H9 (cell line): ENCODE data around the gene CCDC191. TPM values are rescaled to one million over a fixed set of nuclear protein-coding genes. Genes with fewer than 3 reads are reported as not detected.

Experiments used
- DNase-seq: peaks from one replicate; pipeline ENCODE4 v3.0.0-alpha.2; 2017
- H2AFZ ChIP-seq: one replicate; pipeline ENCODE4 v1.6.1; 2013; ENCODE audit warnings: mild to moderate bottlenecking, low read length, control low read depth, moderate library complexity
- H2AK5ac ChIP-seq: 2 replicates; pipeline ENCODE4 v1.6.1; 2013; ENCODE audit warnings: low read length, control low read depth, mixed read lengths; ENCODE audit not compliant: insufficient read length
- H2BK120ac ChIP-seq: one replicate; pipeline ENCODE4 v1.6.1; 2013; ENCODE audit warnings: low read depth, mild to moderate bottlenecking, low read length, control low read depth, inconsistent platforms; ENCODE audit not compliant: poor library complexity, severe bottlenecking
- H2BK12ac ChIP-seq: 2 replicates; pipeline ENCODE4 v1.6.1; 2013; ENCODE audit warnings: low read length, control low read depth, mixed read lengths, low read depth; ENCODE audit not compliant: insufficient read length
- H2BK15ac ChIP-seq: 2 replicates; pipeline ENCODE4 v1.6.1; 2013; ENCODE audit warnings: low read depth, low read length, control low read depth
- H2BK20ac ChIP-seq: one replicate; pipeline ENCODE4 v1.6.1; 2013; ENCODE audit warnings: low read depth, mild to moderate bottlenecking, low read length, control low read depth, inconsistent platforms; ENCODE audit not compliant: poor library complexity, severe bottlenecking
- H2BK5ac ChIP-seq: 2 replicates; pipeline ENCODE4 v1.6.1; 2013; ENCODE audit warnings: low read length, control low read depth, mixed read lengths; ENCODE audit not compliant: insufficient read length
- H3K14ac ChIP-seq: 2 replicates; pipeline ENCODE4 v1.6.1; 2013; ENCODE audit warnings: low read length, control low read depth; ENCODE audit not compliant: insufficient read depth
- H3K18ac ChIP-seq: 2 replicates; pipeline ENCODE4 v1.6.1; 2013; ENCODE audit warnings: low read depth, mild to moderate bottlenecking, mixed read lengths, low read length, control low read depth; ENCODE audit not compliant: insufficient read length
- H3K23ac ChIP-seq: 2 replicates; pipeline ENCODE4 v1.6.1; 2013; ENCODE audit warnings: low read length, control low read depth, mixed read lengths, low read depth; ENCODE audit not compliant: insufficient read length
- H3K23me2 ChIP-seq: 2 replicates; pipeline ENCODE4 v1.6.1; 2013; ENCODE audit warnings: low read depth, mild to moderate bottlenecking, mixed read lengths, low read length, control low read depth; ENCODE audit not compliant: insufficient read length, poor library complexity, severe bottlenecking
- H3K27ac ChIP-seq: 2 replicates; pipeline ENCODE4 v1.5.1; 2013; ENCODE audit warnings: low read length, control low read depth, mixed read lengths, low read depth; ENCODE audit not compliant: insufficient read length
- H3K27me3 ChIP-seq: 2 replicates; pipeline ENCODE4 v1.6.1; 2013; ENCODE audit warnings: low read length, control low read depth, inconsistent platforms; ENCODE audit not compliant: insufficient read depth
- H3K4ac ChIP-seq: 2 replicates; pipeline ENCODE4 v1.6.1; 2013; ENCODE audit warnings: low read depth, mild to moderate bottlenecking, control low read depth, inconsistent platforms, low read length, moderate library complexity
- H3K4me1 ChIP-seq: 2 replicates; pipeline ENCODE4 v1.6.1; 2013; ENCODE audit warnings: low read length, control low read depth, inconsistent platforms; ENCODE audit not compliant: insufficient read depth
- H3K4me2 ChIP-seq: 2 replicates; pipeline ENCODE4 v1.6.1; 2013; ENCODE audit warnings: low read length, control low read depth, mixed read lengths; ENCODE audit not compliant: insufficient read length, insufficient read depth
- H3K56ac ChIP-seq: 2 replicates; pipeline ENCODE4 v1.6.1; 2013; ENCODE audit warnings: low read depth, mild to moderate bottlenecking, mixed read lengths, low read length, control low read depth; ENCODE audit not compliant: insufficient read length
- H3K79me1 ChIP-seq: 2 replicates; pipeline ENCODE4 v1.6.1; 2013; ENCODE audit warnings: low read depth, mild to moderate bottlenecking, moderate library complexity, low read length, control low read depth, inconsistent platforms; ENCODE audit not compliant: insufficient read depth, poor library complexity, severe bottlenecking
- H3K79me2 ChIP-seq: 2 replicates; pipeline ENCODE4 v1.6.1; 2013; ENCODE audit warnings: low read length, control low read depth, inconsistent platforms; ENCODE audit not compliant: insufficient read depth
- H3K9ac ChIP-seq: 2 replicates; pipeline ENCODE4 v1.6.1; 2013; ENCODE audit warnings: low read length, control low read depth, mixed read lengths; ENCODE audit not compliant: insufficient read length; ENCODE audit errors: extremely low read depth
- H3K9me3 ChIP-seq: one replicate; pipeline ENCODE4 v1.6.1; 2013; ENCODE audit warnings: low read depth, low read length, inconsistent platforms; ENCODE audit not compliant: control insufficient read depth
- H3T11ph ChIP-seq: one replicate; pipeline ENCODE4 v1.6.1; 2013; ENCODE audit warnings: mild to moderate bottlenecking, low read length, control low read depth, inconsistent platforms
- H4K20me1 ChIP-seq: one replicate; pipeline ENCODE4 v1.6.1; 2013; ENCODE audit not compliant: control insufficient read depth, insufficient read length, insufficient read depth
- H4K5ac ChIP-seq: 2 replicates; pipeline ENCODE4 v1.6.1; 2013; ENCODE audit warnings: low read depth, mild to moderate bottlenecking, mixed read lengths, low read length, control low read depth; ENCODE audit not compliant: insufficient read length
- H4K8ac ChIP-seq: replicated peaks from 2 replicates; pipeline ENCODE4 v1.6.1; 2013; ENCODE audit warnings: low read length, control low read depth, mixed read lengths, low read depth; ENCODE audit not compliant: insufficient read length
- H4K91ac ChIP-seq: 2 replicates; pipeline ENCODE4 v1.6.1; 2013; ENCODE audit warnings: low read depth, mild to moderate bottlenecking, moderate library complexity, mixed read lengths, low read length, control low read depth; ENCODE audit not compliant: insufficient read length
- H3K27ac Mint-ChIP-seq, 3 experiments: 2 replicates in 2 of 3; 3 replicates in 1 of 3; pipeline ENCODE4 v1.8.0; 2020 to 2021; ENCODE audit warnings: mixed read lengths in 3 of 3, mild to moderate bottlenecking in 1 of 3, moderate library complexity in 1 of 3
- H3K27me3 Mint-ChIP-seq: 2 replicates; pipeline ENCODE4 v1.8.0; 2021; ENCODE audit warnings: low read depth, mild to moderate bottlenecking, moderate library complexity, mixed read lengths
- H3K36me3 Mint-ChIP-seq, 3 experiments: 2 replicates in 2 of 3; 3 replicates in 1 of 3; pipeline ENCODE4 v1.8.0; 2020 to 2021; ENCODE audit warnings: low read depth in 3 of 3, mixed read lengths in 3 of 3; ENCODE audit not compliant: insufficient read depth in 1 of 3
- H3K4me1 Mint-ChIP-seq, 2 experiments: 2 replicates each; pipeline ENCODE4 v1.8.0; 2020; ENCODE audit warnings: mixed read lengths in 2 of 2
- H3K4me3 Mint-ChIP-seq, 2 experiments: 2 replicates in 1 of 2; 3 replicates in 1 of 2; pipeline ENCODE4 v1.8.0; 2020 to 2021; ENCODE audit warnings: mild to moderate bottlenecking in 2 of 2, mixed read lengths in 2 of 2, moderate library complexity in 1 of 2
- H3K9me3 Mint-ChIP-seq, 2 experiments: 2 replicates in 1 of 2; 3 replicates in 1 of 2; pipeline ENCODE4 v1.8.0; 2020; ENCODE audit warnings: mild to moderate bottlenecking in 2 of 2, mixed read lengths in 2 of 2, moderate library complexity in 1 of 2
- WGBS: extraction: QIAGEN DNeasy Blood & Tissue Kit; methylation state at CpG from one replicate; pipeline ENCODE4 v1.1.7; 2013; ENCODE audit warnings: missing lambda C conversion rate, low lambda C conversion rate, mixed read lengths; ENCODE audit not compliant: insufficient read length; ENCODE audit errors: extremely low coverage; 5-methylcytosine and 5-hydroxymethylcytosine counted together
- total RNA-seq: library from RNA; stranded (reverse); gene quantifications from 2 replicates; pipeline ENCODE4 v1.2.1, GENCODE V29; 2021
- TF ChIP-seq, protein P1 (sequence below): fragments of 200-600 bp; sonication (generic); conservative IDR thresholded peaks from 3 replicates; pipeline ENCODE4 v1.8.0; 2021; ENCODE audit warnings: antibody characterized with exemption, mild to moderate bottlenecking

CCDC191 gene
- total RNA-seq, 1 experiment from 2014 or later = 0.68 TPM

DNA sequence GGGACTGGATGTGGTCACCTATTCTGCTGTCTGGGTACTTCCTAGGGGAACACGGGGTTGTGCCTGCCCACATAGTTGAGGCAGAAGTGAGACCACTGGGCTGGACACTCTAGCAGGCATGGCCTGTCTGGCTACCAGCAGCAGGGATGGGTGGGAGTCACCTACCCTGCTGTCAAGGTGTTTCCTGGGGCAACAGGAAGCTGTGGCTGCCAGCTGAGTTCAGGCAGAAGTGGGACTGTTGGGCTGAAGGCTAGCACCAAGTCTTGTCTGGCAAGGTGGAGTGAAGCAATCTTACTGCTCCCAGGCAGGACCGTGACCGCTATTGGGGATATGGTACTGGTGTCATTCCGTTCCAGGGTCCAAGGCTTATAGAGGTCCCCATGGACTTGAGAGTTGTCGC lies 128.8 kb downstream of the CCDC191 start:
- Histone ChIP-seq H3K23me2 (no peaks in the 10 kb centered on the region), H2BK15ac (no peak overlapping the region), H2AFZ (no peak overlapping the region), H3T11ph (no peak overlapping the region), H3K4ac (no peak overlapping the region), H3K14ac (peak overlapping the region; percentile 90; the same call in 1 of the 2 replicates), H3K27me3 (no peaks in the 10 kb centered on the region), H3K23ac (no peak overlapping the region), H3K56ac (no peak overlapping the region), H2BK12ac (no peak overlapping the region), H3K79me2 (no peaks in the 10 kb centered on the region), H3K18ac (no peak overlapping the region), H2AK5ac (no peak overlapping the region), H2BK5ac (no peak overlapping the region), H2BK20ac (no peak overlapping the region), H3K27ac (no peak overlapping the region), H4K5ac (peak overlapping the region; percentile 81), H3K4me2 (no peak overlapping the region), H3K4me1 (no peaks in the 10 kb centered on the region; the same call in 1 of the 2 replicates), H3K9me3 (no peaks in the 10 kb centered on the region), H3K9ac (no peak overlapping the region), H4K20me1 (no peaks in the 10 kb centered on the region), H4K8ac (peak overlapping the region; percentile 55), H3K79me1 (no peaks in the 10 kb centered on the region), H4K91ac (no peak overlapping the region), H2BK120ac (no peak overlapping the region)
- H3K27me3 Mint-ChIP-seq = peaks cover 1% of the 10 kb centered on the region
- peaks cover 16 to 17% of the 10 kb centered on the region in 2 experiments; a peak in 4 of 5 replicates for H3K9me3 Mint-ChIP-seq
- H3K4me1 Mint-ChIP-seq = peaks cover 10 to 11% of the 10 kb centered on the region in 2 experiments
- peaks cover 0 to 14% (median 12%) of the 10 kb centered on the region in 3 experiments; a peak in 6 of 7 replicates for H3K36me3 Mint-ChIP-seq
- DNase-seq = no peak
- H3K4me3 Mint-ChIP-seq = no peak overlapping the region
- no CpG with 5 or more reads among the region's 5 CpGs for WGBS
- H3K27ac Mint-ChIP-seq = no peak overlapping the region
- TF ChIP-seq, protein P1, sequence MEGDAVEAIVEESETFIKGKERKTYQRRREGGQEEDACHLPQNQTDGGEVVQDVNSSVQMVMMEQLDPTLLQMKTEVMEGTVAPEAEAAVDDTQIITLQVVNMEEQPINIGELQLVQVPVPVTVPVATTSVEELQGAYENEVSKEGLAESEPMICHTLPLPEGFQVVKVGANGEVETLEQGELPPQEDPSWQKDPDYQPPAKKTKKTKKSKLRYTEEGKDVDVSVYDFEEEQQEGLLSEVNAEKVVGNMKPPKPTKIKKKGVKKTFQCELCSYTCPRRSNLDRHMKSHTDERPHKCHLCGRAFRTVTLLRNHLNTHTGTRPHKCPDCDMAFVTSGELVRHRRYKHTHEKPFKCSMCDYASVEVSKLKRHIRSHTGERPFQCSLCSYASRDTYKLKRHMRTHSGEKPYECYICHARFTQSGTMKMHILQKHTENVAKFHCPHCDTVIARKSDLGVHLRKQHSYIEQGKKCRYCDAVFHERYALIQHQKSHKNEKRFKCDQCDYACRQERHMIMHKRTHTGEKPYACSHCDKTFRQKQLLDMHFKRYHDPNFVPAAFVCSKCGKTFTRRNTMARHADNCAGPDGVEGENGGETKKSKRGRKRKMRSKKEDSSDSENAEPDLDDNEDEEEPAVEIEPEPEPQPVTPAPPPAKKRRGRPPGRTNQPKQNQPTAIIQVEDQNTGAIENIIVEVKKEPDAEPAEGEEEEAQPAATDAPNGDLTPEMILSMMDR = no peak
